ENCODE data around the gene MIER3. TPM values are rescaled to one million over a fixed set of nuclear protein-coding genes. Genes with fewer than 3 reads are reported as not detected.
A peak's percentile ranks its signal among the peaks of the same experiment; 100 is the strongest.

MIER3 gene
- total and polyA plus RNA-seq, 9 of the 15 experiments (the other 6 are each of a cell fraction or from before 2014, with no cell fraction given): 4.1 to 29.3 (median 13.0) TPM

- no peak for DNase-seq (ENCODE audit: extremely low read depth in 1 of 4, low spot score in 3 of 4)
- intact Hi-C loops (cut with micrococcal nuclease): no loop called here
- H3K4me3 ChIP-seq: no peak overlapping the region
- no peaks in the 10 kb centered on the region for H3K79me2 ChIP-seq (ENCODE audit: control insufficient read depth, insufficient read depth, low read length)
- no peaks in the 10 kb centered on the region for H3K27me3 ChIP-seq (ENCODE audit: control insufficient read depth in 2 of 2, insufficient read depth in 2 of 2, low read length in 2 of 2)
- no peak for ATAC-seq
- ChIA-PET POLR2A (no interaction called here), CTCF (ENCODE audit: low intra/inter-chr PET ratio) (no interaction called here)
- H3K4me1 ChIP-seq (replicated peaks in 1 of 2; ENCODE audit: control insufficient read depth in 2 of 2, insufficient read depth in 2 of 2, low read length in 2 of 2): no peaks in the 10 kb centered on the region; a peak in 1 of 5 replicates
- H3K36me3 ChIP-seq (ENCODE audit: control insufficient read depth, insufficient read depth, low read length): peaks cover 72% of the 10 kb centered on the region
- peak; percentile 25; the same call in 1 of the 2 replicates for TF ChIP-seq PKNOX1 (IDR thresholded peaks at IDR 0.05)
- no peak for TF ChIP-seq TOE1 (IDR thresholded peaks at IDR 0.05; ENCODE audit: borderline replicate concordance)
- no peak for TF ChIP-seq TOE1 (CRISPR knock-in tag; IDR thresholded peaks at IDR 0.05; ENCODE audit: borderline replicate concordance, low read depth)
- TF ChIP-seq THRA (IDR thresholded peaks at IDR 0.05): no peak
- no peak for TF ChIP-seq PBX2 (CRISPR knock-in tag; IDR thresholded peaks at IDR 0.05; ENCODE audit: low read depth)
- TF ChIP-seq PBX2 (tag; conservative IDR thresholded peaks at IDR 0.05; ENCODE audit: low read depth): peak; percentile 75
- TF ChIP-seq MEIS2 (IDR thresholded peaks at IDR 0.05; ENCODE audit: partially characterized antibody): peak; percentile 75
- peak; percentile 37; the same call in 1 of the 2 replicates for TF ChIP-seq FOSL1 (tag; conservative IDR thresholded peaks at IDR 0.05)
- no peak for TF ChIP-seq KDM1A (IDR thresholded peaks at IDR 0.05)
- no peak overlapping the region for H2AFZ ChIP-seq (ENCODE audit: low read depth, low read length)
- no peaks in the 10 kb centered on the region for H4K20me1 ChIP-seq (replicated peaks; ENCODE audit: control insufficient read depth, insufficient read depth, low read length)
- in situ Hi-C loops (cut with MboI): no loop called here
- no peak overlapping the region for H3K27ac ChIP-seq (ENCODE audit: extremely low read depth, low read depth, low read length)
- H3K9ac ChIP-seq (ENCODE audit: insufficient read depth in 1 of 2, low read depth in 2 of 2, low read length in 2 of 2): no peak overlapping the region
- no TSS peak for BruUV-seq (replicated peaks)
- H3K9me1 ChIP-seq (ENCODE audit: control insufficient read depth, insufficient read depth, low read length): no peaks in the 10 kb centered on the region
- H3K9me3 ChIP-seq (replicated peaks; ENCODE audit: control insufficient read depth, insufficient read depth, low read depth, low read length): no peaks in the 10 kb centered on the region
- FAIRE-seq: no peak
- WGBS (ENCODE audit: insufficient coverage, low coverage, missing lambda C conversion rate): 70% methylated on average over 3 of the region's 3 CpGs
- H3K4me2 ChIP-seq (ENCODE audit: insufficient read depth, low read length): no peak overlapping the region
Measured at GRCh38 chr5:56876327-56876726, 75.6 kb downstream of the MIER3 start.
